Hepatocyte (in vitro differentiated cells): Measurements from ENCODE around the gene NDFIP2.

ENCODE experiments used
- EZH2phosphoT487 ChIP-seq: fragments of 200-600 bp; sonication (generic); IDR thresholded peaks from one replicate; pipeline ENCODE4 v1.6.1; 2018; ENCODE audit warnings: antibody characterized with exemption, mild to moderate bottlenecking, low read depth, moderate library complexity; ENCODE audit not compliant: unreplicated experiment, severe bottlenecking
- TF ChIP-seq, protein P1 (sequence below): fragments of 200-600 bp; sonication (generic); IDR thresholded peaks from 2 replicates; pipeline ENCODE4 v1.5.1; 2016; ENCODE audit warnings: antibody characterized with exemption, mild to moderate bottlenecking; ENCODE audit not compliant: poor library complexity

GRCh38 chr13:79470666-79471065, 10.3 kb upstream of the NDFIP2 start:
- no peak for TF ChIP-seq EZH2phosphoT487
- TF ChIP-seq, protein P1, sequence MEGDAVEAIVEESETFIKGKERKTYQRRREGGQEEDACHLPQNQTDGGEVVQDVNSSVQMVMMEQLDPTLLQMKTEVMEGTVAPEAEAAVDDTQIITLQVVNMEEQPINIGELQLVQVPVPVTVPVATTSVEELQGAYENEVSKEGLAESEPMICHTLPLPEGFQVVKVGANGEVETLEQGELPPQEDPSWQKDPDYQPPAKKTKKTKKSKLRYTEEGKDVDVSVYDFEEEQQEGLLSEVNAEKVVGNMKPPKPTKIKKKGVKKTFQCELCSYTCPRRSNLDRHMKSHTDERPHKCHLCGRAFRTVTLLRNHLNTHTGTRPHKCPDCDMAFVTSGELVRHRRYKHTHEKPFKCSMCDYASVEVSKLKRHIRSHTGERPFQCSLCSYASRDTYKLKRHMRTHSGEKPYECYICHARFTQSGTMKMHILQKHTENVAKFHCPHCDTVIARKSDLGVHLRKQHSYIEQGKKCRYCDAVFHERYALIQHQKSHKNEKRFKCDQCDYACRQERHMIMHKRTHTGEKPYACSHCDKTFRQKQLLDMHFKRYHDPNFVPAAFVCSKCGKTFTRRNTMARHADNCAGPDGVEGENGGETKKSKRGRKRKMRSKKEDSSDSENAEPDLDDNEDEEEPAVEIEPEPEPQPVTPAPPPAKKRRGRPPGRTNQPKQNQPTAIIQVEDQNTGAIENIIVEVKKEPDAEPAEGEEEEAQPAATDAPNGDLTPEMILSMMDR = no peak
